ENCODE data around the gene OR8B12.

Gene OR8B12

GRCh38 chr11:124570160-124570559 is 26.7 kb upstream of the OR8B12 start:
- no peaks in the 10 kb centered on the region for H3K36me3 ChIP-seq (replicated peaks)
- H3K27ac ChIP-seq = no peak overlapping the region
- in situ Hi-C loops (cut with HindIII; ENCODE audit: low pct_ligation_motif_present, low sequenced_read_pairs) = no loop called here
- no peak for DNase-seq
- no peaks in the 10 kb centered on the region for H3K27me3 ChIP-seq (replicated peaks)
- TF ChIP-seq, protein P1, sequence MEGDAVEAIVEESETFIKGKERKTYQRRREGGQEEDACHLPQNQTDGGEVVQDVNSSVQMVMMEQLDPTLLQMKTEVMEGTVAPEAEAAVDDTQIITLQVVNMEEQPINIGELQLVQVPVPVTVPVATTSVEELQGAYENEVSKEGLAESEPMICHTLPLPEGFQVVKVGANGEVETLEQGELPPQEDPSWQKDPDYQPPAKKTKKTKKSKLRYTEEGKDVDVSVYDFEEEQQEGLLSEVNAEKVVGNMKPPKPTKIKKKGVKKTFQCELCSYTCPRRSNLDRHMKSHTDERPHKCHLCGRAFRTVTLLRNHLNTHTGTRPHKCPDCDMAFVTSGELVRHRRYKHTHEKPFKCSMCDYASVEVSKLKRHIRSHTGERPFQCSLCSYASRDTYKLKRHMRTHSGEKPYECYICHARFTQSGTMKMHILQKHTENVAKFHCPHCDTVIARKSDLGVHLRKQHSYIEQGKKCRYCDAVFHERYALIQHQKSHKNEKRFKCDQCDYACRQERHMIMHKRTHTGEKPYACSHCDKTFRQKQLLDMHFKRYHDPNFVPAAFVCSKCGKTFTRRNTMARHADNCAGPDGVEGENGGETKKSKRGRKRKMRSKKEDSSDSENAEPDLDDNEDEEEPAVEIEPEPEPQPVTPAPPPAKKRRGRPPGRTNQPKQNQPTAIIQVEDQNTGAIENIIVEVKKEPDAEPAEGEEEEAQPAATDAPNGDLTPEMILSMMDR (IDR thresholded peaks at IDR 0.05; ENCODE audit: low read depth, low read length, missing control alignments) = no peak
- H3K4me3 ChIP-seq (ENCODE audit: low read depth, low read length) = no peak overlapping the region

DNA sequence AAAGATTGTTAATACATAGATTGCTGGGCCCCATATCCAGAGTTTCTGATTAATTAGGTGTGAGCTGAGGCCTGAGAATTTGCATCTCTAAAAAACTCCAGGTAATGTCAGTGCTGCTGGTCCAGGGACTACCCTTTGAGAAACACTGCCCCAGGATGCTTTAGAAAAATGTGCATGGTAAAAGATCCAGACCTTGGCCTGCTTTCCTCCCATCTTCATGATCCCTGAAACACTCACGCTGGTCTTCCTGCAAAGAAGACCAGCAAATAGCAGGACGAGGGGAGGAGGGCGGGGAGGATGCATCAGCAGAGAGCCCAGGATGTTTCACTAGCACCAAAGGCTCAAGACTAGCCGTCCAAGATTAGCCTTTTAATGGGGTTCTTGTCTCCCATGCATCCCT is 26.2 kb upstream of the OR8B12 start, which contains the start of gene OR8A1:
Gene OR8A1 (plus strand): TSS at position 301 of the 400 bp plus-strand sequence. CDS start 123 bp downstream, outside the sequence.
- no peak for DNase-seq
- no peak within 1 kb of the TSS for H3K4me3 ChIP-seq (ENCODE audit: low read depth, low read length)
- H3K36me3 ChIP-seq (replicated peaks) = no peaks in the 10 kb centered on the region
- H3K27ac ChIP-seq = no peak within 1 kb of the TSS
- in situ Hi-C loops (cut with HindIII; ENCODE audit: low pct_ligation_motif_present, low sequenced_read_pairs) = no loop called here
- TF ChIP-seq, protein P1 (IDR thresholded peaks at IDR 0.05; ENCODE audit: low read depth, low read length, missing control alignments) = no peak
- no peaks in the 10 kb centered on the region for H3K27me3 ChIP-seq (replicated peaks)

- no peak overlapping the region for H3K4me3 ChIP-seq (ENCODE audit: low read depth, low read length)
- DNase-seq = no peak
- TF ChIP-seq, protein P1 (IDR thresholded peaks at IDR 0.05; ENCODE audit: low read depth, low read length, missing control alignments) = no peak
- no peak overlapping the region for H3K27ac ChIP-seq
- H3K27me3 ChIP-seq (replicated peaks) = no peaks in the 10 kb centered on the region
- in situ Hi-C loops (cut with HindIII; ENCODE audit: low pct_ligation_motif_present, low sequenced_read_pairs) = no loop called here
- no peaks in the 10 kb centered on the region for H3K36me3 ChIP-seq (replicated peaks)
Measured at GRCh38 chr11:124556828-124557227, 13.4 kb upstream of the OR8B12 start.

DNA sequence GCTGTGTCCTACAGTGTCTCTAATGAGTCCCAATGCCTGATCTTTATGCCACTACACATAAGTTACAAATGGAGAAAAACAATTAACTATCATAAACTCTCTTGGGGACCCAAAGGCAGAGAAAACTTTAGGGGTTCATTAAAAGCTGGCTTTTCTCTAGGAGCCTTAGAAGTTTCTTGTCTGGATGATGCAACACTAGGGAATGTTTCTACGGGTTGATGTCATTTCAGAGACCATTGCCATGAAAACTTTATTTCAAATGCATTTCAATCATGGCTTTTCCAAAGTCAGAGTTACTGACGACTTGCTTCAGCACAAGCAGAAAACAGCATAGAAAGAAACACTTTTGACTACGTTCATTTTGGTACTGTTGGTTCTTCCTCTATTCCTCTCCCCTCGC is 8.5 kb upstream of the OR8B12 start:
- no peaks in the 10 kb centered on the region for H3K27me3 ChIP-seq (replicated peaks)
- no peak for DNase-seq
- H3K36me3 ChIP-seq (replicated peaks) = no peaks in the 10 kb centered on the region
- in situ Hi-C loops (cut with HindIII; ENCODE audit: low pct_ligation_motif_present, low sequenced_read_pairs) = no loop called here
- H3K27ac ChIP-seq = no peak overlapping the region
- H3K4me3 ChIP-seq (ENCODE audit: low read depth, low read length) = no peak overlapping the region
- TF ChIP-seq, protein P1 (IDR thresholded peaks at IDR 0.05; ENCODE audit: low read depth, low read length, missing control alignments) = no peak

DNA sequence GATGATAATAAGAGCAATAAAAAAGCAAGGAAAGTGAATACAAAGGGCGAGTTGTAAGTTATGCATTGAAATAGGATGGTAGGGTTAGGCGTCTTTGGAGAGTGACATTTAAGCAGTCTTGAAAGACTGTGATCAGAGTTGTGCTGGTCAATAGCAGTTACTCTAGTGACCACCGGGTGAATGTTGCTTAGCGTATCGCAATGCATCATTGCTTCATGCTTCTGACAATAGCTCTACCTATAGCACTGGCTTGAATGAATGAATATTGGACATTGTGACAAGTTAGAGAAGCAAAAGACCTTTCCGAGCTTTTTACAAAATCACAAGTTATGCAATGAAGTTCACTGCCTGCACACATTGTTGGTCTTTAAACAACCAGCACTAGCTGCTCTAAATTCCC is 7.7 kb upstream of the OR8B12 start:
- no peak overlapping the region for H3K4me3 ChIP-seq (ENCODE audit: low read depth, low read length)
- no peak for DNase-seq
- TF ChIP-seq, protein P1 (IDR thresholded peaks at IDR 0.05; ENCODE audit: low read depth, low read length, missing control alignments) = peak; percentile 32
- no peaks in the 10 kb centered on the region for H3K36me3 ChIP-seq (replicated peaks)
- H3K27ac ChIP-seq = no peak overlapping the region
- in situ Hi-C loops (cut with HindIII; ENCODE audit: low pct_ligation_motif_present, low sequenced_read_pairs) = no loop called here
- no peaks in the 10 kb centered on the region for H3K27me3 ChIP-seq (replicated peaks)

- Histone ChIP-seq H3K36me3 (replicated peaks) (no peaks in the 10 kb centered on the region), H3K27ac (no peak overlapping the region), H3K27me3 (replicated peaks) (no peaks in the 10 kb centered on the region), H3K4me3 (ENCODE audit: low read depth, low read length) (no peak overlapping the region)
- DNase-seq = no peak
- in situ Hi-C loops (cut with HindIII; ENCODE audit: low pct_ligation_motif_present, low sequenced_read_pairs) = no loop called here
- TF ChIP-seq, protein P1 (IDR thresholded peaks at IDR 0.05; ENCODE audit: low read depth, low read length, missing control alignments) = no peak
Measured at GRCh38 chr11:124543145-124543544, 309 bp downstream of the OR8B12 start.

All from brain microvascular endothelial cell (primary cell).